Fibroblast of lung (primary cell): ENCODE data around the gene STPG4. TPM values are rescaled to one million over a fixed set of nuclear protein-coding genes. Genes with fewer than 3 reads are reported as not detected.
"Not testable (repeated sequence)": the region's sequence is repeated elsewhere in the genome, so short reads cannot be mapped to it uniquely, and the experiment has no call there.

Experiments
- DNase-seq, 2 donors: peaks; one replicate each; pipeline versions ENCODE4 v3.0.0 to v3.0.0-alpha.2; 2010; ENCODE audit warnings: low read depth in 2 of 2
- H2AFZ ChIP-seq: 2 replicates; pipeline ENCODE4 v1.5.1; 2012; ENCODE audit warnings: low read length, control low read depth, inconsistent platforms
- H3K27ac ChIP-seq: 2 replicates; pipeline ENCODE4 v1.5.1; 2011; ENCODE audit warnings: low read length, control low read depth; ENCODE audit not compliant: insufficient read depth
- H3K27me3 ChIP-seq: 2 replicates; pipeline ENCODE4 v1.5.1; 2011; ENCODE audit warnings: mild to moderate bottlenecking, low read length; ENCODE audit not compliant: control insufficient read depth, insufficient read depth
- H3K36me3 ChIP-seq: 2 replicates; pipeline ENCODE4 v1.5.1; 2011; ENCODE audit warnings: low read length; ENCODE audit not compliant: control insufficient read depth, insufficient read depth
- H3K4me1 ChIP-seq: 2 replicates; pipeline ENCODE4 v1.5.1; 2011; ENCODE audit warnings: low read length; ENCODE audit not compliant: control insufficient read depth, insufficient read depth; ENCODE audit errors: extremely low read depth
- H3K4me2 ChIP-seq: 2 replicates; pipeline ENCODE4 v1.5.1; 2011; ENCODE audit warnings: low read length, control low read depth; ENCODE audit not compliant: insufficient read depth; ENCODE audit errors: extremely low read depth
- H3K4me3 ChIP-seq, 4 experiments: fragments of 200-600 bp in 1 of 4; sonication (generic) in 1 of 4; replicated peaks in 1 of 4; 2 replicates each; pipeline ENCODE4 v1.5.1; 2011 to 2016; ENCODE audit warnings: low read length in 4 of 4, low read depth in 3 of 4, mild to moderate bottlenecking in 3 of 4, control low read depth in 2 of 4, inconsistent platforms in 1 of 4, mixed read lengths in 1 of 4; ENCODE audit not compliant: insufficient read depth in 1 of 4; ENCODE audit errors: control extremely low read depth in 1 of 4
- H3K79me2 ChIP-seq: 2 replicates; pipeline ENCODE4 v1.5.1; 2012; ENCODE audit warnings: mild to moderate bottlenecking, low read length, inconsistent platforms; ENCODE audit not compliant: control insufficient read depth, insufficient read depth
- H3K9ac ChIP-seq: 2 replicates; pipeline ENCODE4 v1.5.1; 2011; ENCODE audit warnings: mild to moderate bottlenecking, low read length, control low read depth; ENCODE audit not compliant: insufficient read depth
- H3K9me3 ChIP-seq: 2 replicates; pipeline ENCODE4 v1.5.1; 2012; ENCODE audit warnings: low read depth, low read length; ENCODE audit not compliant: control insufficient read depth, insufficient read depth
- H4K20me1 ChIP-seq: 2 replicates; pipeline ENCODE4 v1.5.1; 2011; ENCODE audit warnings: low read length; ENCODE audit not compliant: control insufficient read depth, insufficient read depth; ENCODE audit errors: extremely low read depth
- EZH2 ChIP-seq: IDR thresholded peaks from 2 replicates; pipeline ENCODE4 v1.5.1; 2012; ENCODE audit warnings: low read length, control low read depth, mild to moderate bottlenecking; ENCODE audit errors: missing control alignments
- polyA plus RNA-seq, 2 donors: library from polyadenylated mRNA; depleted of rRNA in 1 of 2; stranded (reverse) in 1 of 2; unstranded in 1 of 2; fragments of >200 nt; gene quantifications; 2 replicates each; pipeline ENCODE4 v1.2.1, GENCODE V29; 2011 to 2012; ENCODE audit warnings: missing spikeins in 1 of 2
- total RNA-seq: library from RNA; depleted of rRNA; stranded (reverse); fragments of >200 nt; gene quantifications from 2 replicates; pipeline ENCODE4 v1.2.1, GENCODE V29; 2014
- TF ChIP-seq, protein P1 (sequence below), 2 donors: IDR thresholded peaks in 1 of 2; conservative IDR thresholded peaks in 1 of 2; 1 replicate in 1 of 2; 2 replicates in 1 of 2; pipeline ENCODE4 v1.5.1; 2011 to 2012; ENCODE audit warnings: low read length in 2 of 2, control low read depth in 1 of 2, inconsistent platforms in 1 of 2, low read depth in 1 of 2, mild to moderate bottlenecking in 1 of 2

Gene STPG4
- total and polyA plus RNA-seq, 2 donors (not counting 1 experiment from before 2014, with no cell fraction given), result 0.33 TPM; not detected in 1

DNA sequence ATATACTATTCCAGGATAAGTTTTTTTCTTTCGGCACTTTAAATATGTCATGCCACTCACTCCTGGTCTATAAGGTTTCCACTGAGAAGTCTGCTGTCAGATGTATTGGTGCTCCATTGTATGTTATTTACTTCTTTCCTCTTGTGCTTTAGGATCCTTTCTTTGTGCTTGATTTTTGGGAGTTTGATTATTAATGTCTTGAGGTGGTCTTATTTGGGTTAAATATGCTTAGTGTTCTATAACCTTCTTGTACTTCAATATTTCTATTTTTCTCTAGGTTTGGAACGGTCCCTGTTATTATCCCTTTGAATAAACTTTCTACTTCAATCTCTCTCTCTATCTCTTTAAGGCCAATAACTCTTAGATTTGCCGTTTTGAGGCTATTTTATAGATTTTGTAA lies 28.3 kb downstream of the STPG4 start:
- no peak for TF ChIP-seq EZH2
- TF ChIP-seq, protein P1, sequence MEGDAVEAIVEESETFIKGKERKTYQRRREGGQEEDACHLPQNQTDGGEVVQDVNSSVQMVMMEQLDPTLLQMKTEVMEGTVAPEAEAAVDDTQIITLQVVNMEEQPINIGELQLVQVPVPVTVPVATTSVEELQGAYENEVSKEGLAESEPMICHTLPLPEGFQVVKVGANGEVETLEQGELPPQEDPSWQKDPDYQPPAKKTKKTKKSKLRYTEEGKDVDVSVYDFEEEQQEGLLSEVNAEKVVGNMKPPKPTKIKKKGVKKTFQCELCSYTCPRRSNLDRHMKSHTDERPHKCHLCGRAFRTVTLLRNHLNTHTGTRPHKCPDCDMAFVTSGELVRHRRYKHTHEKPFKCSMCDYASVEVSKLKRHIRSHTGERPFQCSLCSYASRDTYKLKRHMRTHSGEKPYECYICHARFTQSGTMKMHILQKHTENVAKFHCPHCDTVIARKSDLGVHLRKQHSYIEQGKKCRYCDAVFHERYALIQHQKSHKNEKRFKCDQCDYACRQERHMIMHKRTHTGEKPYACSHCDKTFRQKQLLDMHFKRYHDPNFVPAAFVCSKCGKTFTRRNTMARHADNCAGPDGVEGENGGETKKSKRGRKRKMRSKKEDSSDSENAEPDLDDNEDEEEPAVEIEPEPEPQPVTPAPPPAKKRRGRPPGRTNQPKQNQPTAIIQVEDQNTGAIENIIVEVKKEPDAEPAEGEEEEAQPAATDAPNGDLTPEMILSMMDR (conservative IDR thresholded peaks at IDR 0.05 in 1 of 2, IDR thresholded peaks at IDR 0.05 in 1 of 2; ENCODE audit: low read depth in 1 of 2, low read length in 2 of 2), result no peak
- no peak for DNase-seq
- Histone ChIP-seq H3K36me3 (no peaks in the 10 kb centered on the region), H3K27me3 (no peaks in the 10 kb centered on the region), H3K4me3 (no peak overlapping the region), H2AFZ (no peak overlapping the region), H4K20me1 (no peaks in the 10 kb centered on the region), H3K4me1 (no peaks in the 10 kb centered on the region), H3K27ac (no peak overlapping the region), H3K79me2 (no peaks in the 10 kb centered on the region), H3K4me2 (no peak overlapping the region), H3K9me3 (no peaks in the 10 kb centered on the region), H3K9ac (no peak overlapping the region)

DNA sequence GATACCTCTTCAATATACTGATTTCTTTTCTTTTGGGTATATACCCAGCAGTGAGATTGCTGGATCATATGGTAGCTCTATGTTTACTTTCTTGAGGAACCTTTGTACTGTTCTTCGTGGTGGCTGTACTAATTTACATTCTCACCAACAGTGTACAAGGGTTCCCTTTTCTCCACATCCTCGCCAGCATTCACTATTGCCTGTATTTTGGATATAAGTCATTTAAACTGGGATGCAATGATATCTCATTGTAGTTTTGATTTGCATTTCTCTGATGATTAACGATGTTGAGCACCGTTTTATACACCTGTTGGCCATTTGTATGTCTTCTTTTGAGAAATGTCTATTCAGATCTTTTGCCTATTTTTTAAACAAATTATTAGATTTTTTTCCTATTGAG lies 30.4 kb downstream of the STPG4 start:
- not testable (repeated sequence) for H3K27ac ChIP-seq, H4K20me1 ChIP-seq, H3K9me3 ChIP-seq, H3K36me3 ChIP-seq, H2AFZ ChIP-seq, H3K27me3 ChIP-seq, DNase-seq, H3K4me2 ChIP-seq, H3K9ac ChIP-seq, H3K4me1 ChIP-seq, H3K79me2 ChIP-seq, H3K4me3 ChIP-seq

DNA sequence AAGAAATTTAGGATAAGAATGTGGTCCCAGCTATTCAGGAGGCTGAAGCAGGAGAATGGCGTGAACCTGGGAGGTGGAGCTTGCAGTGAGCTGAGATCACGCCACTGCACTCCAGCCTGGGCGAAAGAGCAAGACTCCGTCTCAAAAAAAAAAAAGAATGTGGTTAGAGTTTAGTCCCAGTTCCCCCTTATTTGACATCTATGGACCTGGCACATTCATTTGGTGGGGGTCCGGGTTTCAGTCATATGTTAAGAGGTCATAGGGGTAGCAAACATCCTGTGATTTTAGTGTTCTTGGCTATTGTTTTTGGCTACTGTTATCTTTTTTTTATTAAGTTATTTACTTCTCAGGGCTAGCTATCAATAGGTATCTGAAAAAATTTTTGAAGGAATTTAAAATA lies 34.7 kb downstream of the STPG4 start:
- not testable (repeated sequence) for H3K27me3 ChIP-seq, H3K36me3 ChIP-seq, H4K20me1 ChIP-seq, H3K9me3 ChIP-seq, H3K4me3 ChIP-seq, H3K27ac ChIP-seq, H3K4me2 ChIP-seq, H3K9ac ChIP-seq, DNase-seq, H2AFZ ChIP-seq, H3K79me2 ChIP-seq
- H3K4me1 ChIP-seq, result peaks cover 13% of the 10 kb centered on the region

GRCh38 chr2:47119001-47119400 lies 36.1 kb downstream of the STPG4 start:
- no peaks in the 10 kb centered on the region for H3K79me2 ChIP-seq
- peaks cover 13% of the 10 kb centered on the region for H3K4me1 ChIP-seq
- no peaks in the 10 kb centered on the region for H3K36me3 ChIP-seq
- DNase-seq, result peak; percentile 76 to 85
- H3K27me3 ChIP-seq, result no peaks in the 10 kb centered on the region
- no peak overlapping the region for H3K4me3 ChIP-seq
- peak overlapping the region; percentile 44 for H3K4me2 ChIP-seq
- H2AFZ ChIP-seq, result no peak overlapping the region
- H3K9me3 ChIP-seq, result no peaks in the 10 kb centered on the region
- H3K9ac ChIP-seq, result no peak overlapping the region
- peak overlapping the region; percentile 15 for H3K27ac ChIP-seq
- TF ChIP-seq EZH2, result no peak
- TF ChIP-seq, protein P1 (conservative IDR thresholded peaks at IDR 0.05 in 1 of 2, IDR thresholded peaks at IDR 0.05 in 1 of 2; ENCODE audit: low read depth in 1 of 2, low read length in 2 of 2), result no peak
- no peaks in the 10 kb centered on the region for H4K20me1 ChIP-seq
